DND-41 (cell line): ENCODE measurements around the gene LEF1.

Experiments
- ATAC-seq: fragments of 200-7000 bp; cut with Tn5 transposase; 3 replicates; pipeline ENCODE4 v1.9.1; 2021; ENCODE audit warnings: low read depth; ENCODE audit not compliant: insufficient read depth
- DNase-seq: peaks from one replicate; pipeline ENCODE4 v3.0.0-alpha.2; 2020
- H2AFZ ChIP-seq: 2 replicates; pipeline ENCODE4 v1.6.0; 2012; ENCODE audit warnings: low read depth, low read length
- H3K27ac ChIP-seq: 2 replicates; pipeline ENCODE4 v1.5.1; 2012; ENCODE audit warnings: low read length, inconsistent platforms
- H3K27me3 ChIP-seq: fragments of 200-600 bp; sonication (generic); 2 replicates; pipeline ENCODE4 v1.6.0; 2012; ENCODE audit warnings: low read length, mild to moderate bottlenecking, inconsistent platforms; ENCODE audit not compliant: insufficient read depth, poor library complexity
- H3K36me3 ChIP-seq: 2 replicates; pipeline ENCODE4 v1.5.1; 2012; ENCODE audit warnings: low read length, inconsistent platforms; ENCODE audit not compliant: insufficient read depth
- H3K4me1 ChIP-seq: 2 replicates; pipeline ENCODE4 v1.5.1; 2012; ENCODE audit warnings: mild to moderate bottlenecking, low read length; ENCODE audit not compliant: insufficient read depth
- H3K4me2 ChIP-seq: 2 replicates; pipeline ENCODE4 v1.6.0; 2012; ENCODE audit warnings: mild to moderate bottlenecking, moderate library complexity, low read length, inconsistent platforms; ENCODE audit not compliant: insufficient read depth
- H3K4me3 ChIP-seq, 2 experiments: fragments of 200-600 bp in 1 of 2; shearing (Covaris generic) in 1 of 2; 2 replicates each; pipeline ENCODE4 v1.5.1; 2012 to 2016; ENCODE audit warnings: inconsistent platforms in 2 of 2, low read length in 2 of 2, mild to moderate bottlenecking in 2 of 2, low read depth in 1 of 2, moderate library complexity in 1 of 2
- H3K79me2 ChIP-seq: 2 replicates; pipeline ENCODE4 v1.6.0; 2012; ENCODE audit warnings: low read length, inconsistent platforms; ENCODE audit not compliant: insufficient read depth
- H3K9ac ChIP-seq: 2 replicates; pipeline ENCODE4 v1.6.0; 2012; ENCODE audit warnings: low read depth, mild to moderate bottlenecking, inconsistent platforms, low read length, moderate library complexity
- H3K9me3 ChIP-seq: 2 replicates; pipeline ENCODE4 v1.5.1; 2012; ENCODE audit warnings: low read length, moderate library complexity, mild to moderate bottlenecking, inconsistent platforms; ENCODE audit not compliant: insufficient read depth, severe bottlenecking
- H4K20me1 ChIP-seq: 2 replicates; pipeline ENCODE4 v1.6.0; 2012; ENCODE audit warnings: low read length; ENCODE audit not compliant: insufficient read depth
- EZH2 ChIP-seq: IDR thresholded peaks from 3 replicates; pipeline ENCODE4 v1.6.1; 2012; ENCODE audit warnings: borderline replicate concordance, low read depth, mild to moderate bottlenecking, moderate library complexity, low read length, inconsistent platforms; ENCODE audit not compliant: severe bottlenecking
- TF ChIP-seq, protein P1 (sequence below): IDR thresholded peaks from 2 replicates; pipeline ENCODE4 v1.5.1; 2012; ENCODE audit warnings: borderline replicate concordance, low read length, moderate library complexity, mild to moderate bottlenecking; ENCODE audit not compliant: poor library complexity, severe bottlenecking; ENCODE audit errors: extremely low read depth

Gene LEF1

DNA sequence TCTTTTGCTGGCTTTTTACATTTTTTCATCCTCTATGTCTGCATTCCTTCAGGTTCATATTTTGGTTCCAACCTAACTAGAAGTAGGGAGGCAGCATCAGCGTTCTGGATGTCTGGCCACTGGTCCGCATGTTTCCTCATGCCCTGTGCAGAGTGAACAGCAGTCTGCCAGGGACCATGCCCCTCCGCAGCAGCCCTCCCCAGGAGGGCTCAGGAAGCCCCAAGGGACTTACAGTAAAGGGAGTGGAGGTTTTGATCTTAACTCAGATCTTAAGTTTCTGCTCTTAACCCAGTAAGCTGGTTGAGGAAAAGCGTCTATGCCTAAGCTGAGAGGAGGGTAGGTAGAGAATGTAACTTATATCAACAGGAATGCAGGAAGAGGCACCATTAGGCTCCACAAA is 45.0 kb upstream of the LEF1 start:
- no peak for TF ChIP-seq EZH2
- TF ChIP-seq, protein P1, sequence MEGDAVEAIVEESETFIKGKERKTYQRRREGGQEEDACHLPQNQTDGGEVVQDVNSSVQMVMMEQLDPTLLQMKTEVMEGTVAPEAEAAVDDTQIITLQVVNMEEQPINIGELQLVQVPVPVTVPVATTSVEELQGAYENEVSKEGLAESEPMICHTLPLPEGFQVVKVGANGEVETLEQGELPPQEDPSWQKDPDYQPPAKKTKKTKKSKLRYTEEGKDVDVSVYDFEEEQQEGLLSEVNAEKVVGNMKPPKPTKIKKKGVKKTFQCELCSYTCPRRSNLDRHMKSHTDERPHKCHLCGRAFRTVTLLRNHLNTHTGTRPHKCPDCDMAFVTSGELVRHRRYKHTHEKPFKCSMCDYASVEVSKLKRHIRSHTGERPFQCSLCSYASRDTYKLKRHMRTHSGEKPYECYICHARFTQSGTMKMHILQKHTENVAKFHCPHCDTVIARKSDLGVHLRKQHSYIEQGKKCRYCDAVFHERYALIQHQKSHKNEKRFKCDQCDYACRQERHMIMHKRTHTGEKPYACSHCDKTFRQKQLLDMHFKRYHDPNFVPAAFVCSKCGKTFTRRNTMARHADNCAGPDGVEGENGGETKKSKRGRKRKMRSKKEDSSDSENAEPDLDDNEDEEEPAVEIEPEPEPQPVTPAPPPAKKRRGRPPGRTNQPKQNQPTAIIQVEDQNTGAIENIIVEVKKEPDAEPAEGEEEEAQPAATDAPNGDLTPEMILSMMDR: no peak
- Histone ChIP-seq H3K4me1 (peaks cover 23% of the 10 kb centered on the region), H3K4me2 (no peak overlapping the region), H2AFZ (no peak overlapping the region), H3K79me2 (no peaks in the 10 kb centered on the region), H3K27me3 (no peaks in the 10 kb centered on the region), H3K4me3 (no peak overlapping the region), H3K27ac (peak overlapping the region; percentile 35), H3K36me3 (no peaks in the 10 kb centered on the region), H3K9ac (no peak overlapping the region), H3K9me3 (no peaks in the 10 kb centered on the region), H4K20me1 (no peaks in the 10 kb centered on the region)
- DNase-seq (peak; percentile 55), ATAC-seq (peak; percentile 93)

DNA sequence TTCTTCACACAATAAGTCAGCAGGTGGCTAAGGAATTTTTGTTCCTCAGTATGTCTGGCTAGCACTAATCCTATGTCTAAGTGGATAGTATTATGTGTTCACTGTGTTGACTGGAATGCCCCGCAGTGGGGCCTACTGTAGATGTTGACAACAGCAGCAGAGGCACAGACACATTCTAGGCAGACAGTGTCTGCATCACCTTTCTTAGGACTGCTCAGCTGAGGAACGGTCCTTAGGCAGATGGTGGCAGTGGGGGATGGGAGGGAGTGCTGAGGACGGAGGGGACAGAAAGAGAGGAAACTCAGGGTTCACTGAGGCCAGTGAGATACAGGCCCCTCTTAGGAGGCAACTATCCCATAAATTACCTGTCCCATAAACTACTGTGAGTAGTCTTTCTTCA is 44.6 kb upstream of the LEF1 start:
- no peak overlapping the region for H3K9ac ChIP-seq
- H4K20me1 ChIP-seq: no peaks in the 10 kb centered on the region
- TF ChIP-seq, protein P1: no peak
- no peak for TF ChIP-seq EZH2
- no peaks in the 10 kb centered on the region for H3K27me3 ChIP-seq
- H3K4me3 ChIP-seq: no peak overlapping the region
- no peak overlapping the region for H3K4me2 ChIP-seq
- no peak overlapping the region for H2AFZ ChIP-seq
- H3K36me3 ChIP-seq: no peaks in the 10 kb centered on the region
- peaks cover 23% of the 10 kb centered on the region for H3K4me1 ChIP-seq
- DNase-seq (no peak), ATAC-seq (no peak)
- no peaks in the 10 kb centered on the region for H3K79me2 ChIP-seq
- no peak overlapping the region; the same call in 1 of the 2 replicates for H3K27ac ChIP-seq
- no peaks in the 10 kb centered on the region for H3K9me3 ChIP-seq

DNA sequence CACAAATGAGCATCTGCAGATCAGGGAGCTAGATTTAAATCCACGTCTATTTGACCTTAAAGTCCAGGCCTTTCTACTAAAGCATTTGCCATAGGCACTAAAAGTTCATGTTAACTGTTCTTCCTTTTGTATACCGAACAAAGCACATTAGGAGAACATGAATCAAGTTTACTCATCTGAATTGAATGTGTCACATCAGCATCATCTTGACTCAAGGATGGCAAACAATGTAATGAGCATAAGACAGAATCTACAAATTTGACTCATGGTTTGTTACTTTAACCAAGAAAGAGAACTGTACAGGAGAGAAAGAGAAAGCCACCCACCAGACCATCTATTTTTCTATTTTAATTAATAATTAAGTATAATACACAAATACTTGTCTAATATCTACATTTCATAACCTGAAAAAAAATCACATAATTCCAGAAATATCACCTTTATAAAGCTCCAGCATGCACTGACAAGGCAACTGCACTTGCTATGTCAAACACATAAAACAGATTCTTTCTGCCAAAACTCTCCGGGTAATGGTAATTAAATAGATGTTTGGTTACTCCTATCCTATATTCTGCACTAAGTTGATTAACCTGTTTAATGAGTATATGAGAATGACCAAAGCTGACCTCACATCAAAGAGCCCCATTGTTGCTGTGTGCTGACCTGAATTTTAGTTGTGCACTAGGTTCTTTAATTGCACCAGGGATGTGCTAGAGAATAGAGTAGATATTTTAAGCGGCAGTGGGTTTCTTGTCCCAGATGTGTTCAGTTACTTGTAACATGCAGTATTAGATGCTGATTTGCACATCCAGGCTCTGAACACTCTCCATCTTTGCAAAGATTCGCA is 42.5 kb upstream of the LEF1 start:
- Histone ChIP-seq H4K20me1 (no peaks in the 10 kb centered on the region), H2AFZ (no peak overlapping the region), H3K79me2 (no peaks in the 10 kb centered on the region), H3K36me3 (no peaks in the 10 kb centered on the region), H3K27me3 (no peaks in the 10 kb centered on the region), H3K4me3 (no peak overlapping the region), H3K9ac (no peak overlapping the region), H3K4me1 (peaks cover 23% of the 10 kb centered on the region), H3K4me2 (no peak overlapping the region), H3K27ac (no peak overlapping the region), H3K9me3 (no peaks in the 10 kb centered on the region)
- TF ChIP-seq EZH2: no peak
- TF ChIP-seq, protein P1: no peak
- DNase-seq (no peak), ATAC-seq (no peak)

DNA sequence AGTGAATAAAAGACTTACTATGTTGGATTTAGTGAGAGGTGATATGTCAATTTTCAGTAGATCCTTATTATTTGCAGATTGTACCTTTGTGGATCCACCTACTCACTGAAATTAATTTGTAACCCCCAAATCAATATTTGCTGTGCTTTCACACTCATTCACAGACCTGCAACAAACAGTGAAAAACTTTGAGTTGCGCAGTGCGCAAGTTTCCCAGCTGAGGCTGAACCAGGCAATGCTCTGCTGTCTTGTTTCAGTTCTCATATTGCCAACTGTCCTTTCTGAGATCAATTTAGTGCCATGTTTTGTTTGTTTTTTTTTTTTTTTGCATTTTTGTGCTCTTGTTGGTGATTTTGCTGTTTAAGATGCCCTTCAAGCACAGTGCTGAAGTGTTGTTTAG is 40.8 kb upstream of the LEF1 start:
- ATAC-seq: no peak
- no peak for TF ChIP-seq EZH2
- TF ChIP-seq, protein P1: no peak
- H3K9me3 ChIP-seq: no peaks in the 10 kb centered on the region
- H3K4me1 ChIP-seq: peaks cover 13% of the 10 kb centered on the region
- no peak overlapping the region for H2AFZ ChIP-seq
- H3K36me3 ChIP-seq: no peaks in the 10 kb centered on the region
- no peaks in the 10 kb centered on the region for H3K79me2 ChIP-seq
- DNase-seq: no peak
- H3K9ac ChIP-seq: no peak overlapping the region
- no peaks in the 10 kb centered on the region for H4K20me1 ChIP-seq
- no peak overlapping the region for H3K27ac ChIP-seq
- H3K4me2 ChIP-seq: no peak overlapping the region
- H3K4me3 ChIP-seq: no peak overlapping the region
- H3K27me3 ChIP-seq: no peaks in the 10 kb centered on the region
